Loucy (cell line): ENCODE results near the gene AGBL3.

Experiments used
- H2AFZ ChIP-seq: fragments of 200-600 bp; sonication (generic); 2 replicates; pipeline ENCODE4 v1.6.0; 2016; ENCODE audit warnings: antibody characterized with exemption, mild to moderate bottlenecking, low read length, moderate library complexity
- H3F3A ChIP-seq: fragments of 200-600 bp; 2 replicates; pipeline ENCODE4 v1.6.0; 2016; ENCODE audit warnings: antibody characterized with exemption, low read depth, mild to moderate bottlenecking
- H3K27me3 ChIP-seq: fragments of 200-600 bp; sonication (generic); 2 replicates; pipeline ENCODE4 v1.6.1; 2014; ENCODE audit warnings: low read length, mild to moderate bottlenecking; ENCODE audit not compliant: insufficient read depth, poor library complexity, severe bottlenecking
- H3K36me3 ChIP-seq: fragments of 200-600 bp; sonication (generic); 2 replicates; pipeline ENCODE4 v1.6.1; 2016; ENCODE audit warnings: low read length; ENCODE audit not compliant: insufficient read depth
- H3K4me1 ChIP-seq: fragments of 200-600 bp; sonication (generic); 2 replicates; pipeline ENCODE4 v1.5.1; 2014; ENCODE audit warnings: low read length, mild to moderate bottlenecking; ENCODE audit not compliant: insufficient read depth, poor library complexity, severe bottlenecking
- H3K4me2 ChIP-seq: fragments of 200-600 bp; sonication (generic); 2 replicates; pipeline ENCODE4 v1.6.0; 2014; ENCODE audit warnings: antibody characterized with exemption, low read length, low read depth, mild to moderate bottlenecking; ENCODE audit not compliant: poor library complexity, severe bottlenecking
- H3K4me3 ChIP-seq: fragments of 200-600 bp; sonication (generic); 2 replicates; pipeline ENCODE4 v1.5.1; 2014; ENCODE audit warnings: low read length, mild to moderate bottlenecking, mixed read lengths; ENCODE audit not compliant: poor library complexity, severe bottlenecking
- H3K79me2 ChIP-seq: fragments of 200-600 bp; sonication (generic); 2 replicates; pipeline ENCODE4 v1.6.1; 2014; ENCODE audit warnings: low read length; ENCODE audit not compliant: insufficient read depth
- H3K9ac ChIP-seq: fragments of 200-600 bp; sonication (generic); 2 replicates; pipeline ENCODE4 v1.6.0; 2014; ENCODE audit warnings: mild to moderate bottlenecking, low read depth, low read length, moderate library complexity; ENCODE audit not compliant: poor library complexity, severe bottlenecking
- H3K9me2 ChIP-seq: fragments of 200-600 bp; sonication (generic); replicated peaks from 2 replicates; pipeline ENCODE4 v1.6.1; 2016; ENCODE audit warnings: low read depth, low read length, mixed read lengths
- H3K9me3 ChIP-seq: fragments of 200-600 bp; sonication (generic); 2 replicates; pipeline ENCODE4 v1.6.1; 2014; ENCODE audit warnings: mild to moderate bottlenecking, antibody characterized with exemption, low read length, low read depth; ENCODE audit not compliant: insufficient read depth
- H4K20me1 ChIP-seq: fragments of 200-600 bp; sonication (generic); 2 replicates; pipeline ENCODE4 v1.6.0; 2014; ENCODE audit warnings: antibody characterized with exemption, low read length, mild to moderate bottlenecking; ENCODE audit not compliant: insufficient read depth, poor library complexity, severe bottlenecking
- EZH2phosphoT487 ChIP-seq: fragments of 200-600 bp; IDR thresholded peaks from 2 replicates; pipeline ENCODE4 v1.6.1; 2018; ENCODE audit warnings: antibody characterized with exemption, mild to moderate bottlenecking, moderate library complexity, borderline replicate concordance
- TF ChIP-seq, protein P1 (sequence below): fragments of 200-600 bp; sonication (generic); conservative IDR thresholded peaks from 2 replicates; pipeline ENCODE4 v1.5.1; 2014; ENCODE audit warnings: mild to moderate bottlenecking, antibody characterized with exemption, low read length

Gene AGBL3

DNA sequence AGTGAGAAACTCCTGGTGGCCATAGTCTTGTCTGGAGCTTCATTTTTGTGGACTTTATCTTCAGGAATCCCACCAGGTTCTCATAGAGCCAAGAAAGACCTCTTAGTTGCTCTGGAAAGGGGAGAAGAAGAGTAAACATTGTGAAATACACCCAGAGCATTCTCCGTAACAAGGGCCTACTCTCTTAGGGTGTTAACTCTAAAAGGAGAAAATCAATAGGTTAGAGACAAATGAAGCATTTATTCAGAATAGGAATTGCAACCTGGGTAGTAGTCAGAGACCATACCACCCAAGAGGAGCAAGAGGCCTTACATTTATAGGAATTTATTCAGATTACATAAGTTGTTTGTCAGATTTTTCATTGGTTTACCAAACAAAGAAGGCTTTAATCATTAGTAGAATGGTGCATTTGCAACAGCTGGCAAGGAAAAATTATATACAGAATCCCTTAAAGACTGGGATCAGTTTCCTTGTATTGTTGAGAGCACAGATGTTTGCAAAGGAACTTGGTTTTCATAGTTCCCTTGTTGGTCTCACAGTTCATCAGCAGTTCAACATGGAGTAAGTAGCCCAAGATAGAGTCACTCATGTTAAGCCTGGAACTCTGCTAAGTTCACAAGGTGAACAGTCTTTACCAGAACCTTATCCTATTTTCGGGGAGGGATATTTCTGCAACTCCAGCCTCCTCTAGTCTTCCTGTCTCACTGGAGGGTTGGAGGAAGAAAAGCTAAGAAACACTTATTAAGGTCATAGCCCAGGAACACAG is 108.3 kb downstream of the AGBL3 start:
- no peaks in the 10 kb centered on the region for H3K9me3 ChIP-seq
- H2AFZ ChIP-seq = no peak overlapping the region
- H3K79me2 ChIP-seq = no peaks in the 10 kb centered on the region
- no peak overlapping the region for H3K9ac ChIP-seq
- 0 out of 2 replicates have a peak, but pooled peaks cover 4% of the 10 kb centered on the region for H3K9me2 ChIP-seq
- H3K4me3 ChIP-seq = no peak overlapping the region
- no peaks in the 10 kb centered on the region for H3K27me3 ChIP-seq
- H3F3A ChIP-seq = no peaks in the 10 kb centered on the region
- no peaks in the 10 kb centered on the region for H3K4me1 ChIP-seq
- H3K36me3 ChIP-seq = no peaks in the 10 kb centered on the region
- H4K20me1 ChIP-seq = no peaks in the 10 kb centered on the region
- TF ChIP-seq, protein P1, sequence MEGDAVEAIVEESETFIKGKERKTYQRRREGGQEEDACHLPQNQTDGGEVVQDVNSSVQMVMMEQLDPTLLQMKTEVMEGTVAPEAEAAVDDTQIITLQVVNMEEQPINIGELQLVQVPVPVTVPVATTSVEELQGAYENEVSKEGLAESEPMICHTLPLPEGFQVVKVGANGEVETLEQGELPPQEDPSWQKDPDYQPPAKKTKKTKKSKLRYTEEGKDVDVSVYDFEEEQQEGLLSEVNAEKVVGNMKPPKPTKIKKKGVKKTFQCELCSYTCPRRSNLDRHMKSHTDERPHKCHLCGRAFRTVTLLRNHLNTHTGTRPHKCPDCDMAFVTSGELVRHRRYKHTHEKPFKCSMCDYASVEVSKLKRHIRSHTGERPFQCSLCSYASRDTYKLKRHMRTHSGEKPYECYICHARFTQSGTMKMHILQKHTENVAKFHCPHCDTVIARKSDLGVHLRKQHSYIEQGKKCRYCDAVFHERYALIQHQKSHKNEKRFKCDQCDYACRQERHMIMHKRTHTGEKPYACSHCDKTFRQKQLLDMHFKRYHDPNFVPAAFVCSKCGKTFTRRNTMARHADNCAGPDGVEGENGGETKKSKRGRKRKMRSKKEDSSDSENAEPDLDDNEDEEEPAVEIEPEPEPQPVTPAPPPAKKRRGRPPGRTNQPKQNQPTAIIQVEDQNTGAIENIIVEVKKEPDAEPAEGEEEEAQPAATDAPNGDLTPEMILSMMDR = no peak
- TF ChIP-seq EZH2phosphoT487 = no peak
- no peak overlapping the region for H3K4me2 ChIP-seq

DNA sequence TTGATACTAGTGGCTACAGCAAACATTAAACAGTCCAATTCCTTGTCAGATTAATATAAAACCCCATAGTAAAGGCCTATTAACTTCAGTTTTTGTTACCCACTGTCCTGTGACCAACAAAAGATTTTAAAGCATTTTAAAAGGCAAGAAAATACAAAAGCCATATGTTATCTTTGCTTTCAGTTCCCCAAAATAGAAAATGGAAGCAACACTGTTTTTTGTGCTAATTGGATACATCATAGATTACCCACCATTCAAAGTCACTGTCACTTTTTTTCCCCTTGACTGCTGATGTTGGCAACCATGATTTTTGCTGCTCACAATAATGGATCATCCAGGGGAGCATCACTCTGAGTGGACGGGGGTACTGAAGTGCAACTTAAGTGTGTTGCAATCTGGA is 109.1 kb downstream of the AGBL3 start:
- TF ChIP-seq, protein P1 = no peak
- H3K79me2 ChIP-seq = no peaks in the 10 kb centered on the region
- no peak overlapping the region for H3K9ac ChIP-seq
- 0 out of 2 replicates have a peak, but pooled peaks cover 4% of the 10 kb centered on the region for H3K9me2 ChIP-seq
- H3K9me3 ChIP-seq = no peaks in the 10 kb centered on the region
- no peak overlapping the region for H2AFZ ChIP-seq
- no peaks in the 10 kb centered on the region for H3F3A ChIP-seq
- H3K36me3 ChIP-seq = no peaks in the 10 kb centered on the region
- no peaks in the 10 kb centered on the region for H3K4me1 ChIP-seq
- H3K4me2 ChIP-seq = no peak overlapping the region
- H4K20me1 ChIP-seq = no peaks in the 10 kb centered on the region
- H3K27me3 ChIP-seq = no peaks in the 10 kb centered on the region
- H3K4me3 ChIP-seq = no peak overlapping the region

DNA sequence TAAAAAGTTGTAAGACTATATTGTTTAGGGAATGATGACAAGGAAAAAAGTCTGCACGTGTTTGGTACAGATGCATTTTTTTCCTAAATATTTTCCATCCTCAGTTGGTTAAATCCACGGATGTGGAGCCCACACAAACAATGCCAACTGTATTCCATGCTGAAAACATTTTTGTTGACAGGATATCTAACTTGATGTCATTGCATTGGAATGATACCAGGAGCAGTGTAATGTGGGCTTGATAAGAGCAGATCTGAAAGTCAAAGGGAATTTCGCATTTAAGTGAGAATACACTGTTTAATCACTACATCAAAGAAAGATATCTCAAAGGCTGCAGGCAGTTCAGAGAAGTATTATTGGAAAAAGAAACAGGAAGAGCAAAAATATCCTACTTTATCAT is 112.1 kb downstream of the AGBL3 start:
- Histone ChIP-seq H3K4me1 (no peaks in the 10 kb centered on the region), H2AFZ (no peak overlapping the region), H3K27me3 (no peaks in the 10 kb centered on the region), H3K9me3 (no peaks in the 10 kb centered on the region), H3K36me3 (no peaks in the 10 kb centered on the region), H4K20me1 (no peaks in the 10 kb centered on the region), H3K4me3 (no peak overlapping the region), H3K9ac (no peak overlapping the region), H3K4me2 (no peak overlapping the region), H3K79me2 (no peaks in the 10 kb centered on the region), H3K9me2 (0 out of 2 replicates have a peak, but pooled peaks cover 4% of the 10 kb centered on the region), H3F3A (no peaks in the 10 kb centered on the region)
- no peak for TF ChIP-seq EZH2phosphoT487
- TF ChIP-seq, protein P1 = no peak
